Hepatocyte (in vitro differentiated cells): ENCODE results near the gene UMAD1. TPM values are rescaled to one million over a fixed set of nuclear protein-coding genes. Genes with fewer than 3 reads are reported as not detected.
A peak's percentile ranks its signal among the peaks of the same experiment; 100 is the strongest.
"Not testable (repeated sequence)": the region's sequence is repeated elsewhere in the genome, so short reads cannot be mapped to it uniquely, and the experiment has no call there.

Experiments used
- DNase-seq: peaks from one replicate; pipeline ENCODE4 v3.0.0-alpha.2; 2016; ENCODE audit warnings: low spot score
- H2AFZ ChIP-seq: fragments of 200-600 bp; sonication (generic); 2 replicates; pipeline ENCODE4 v1.6.0; 2016; ENCODE audit warnings: antibody characterized with exemption, mild to moderate bottlenecking
- H3K27ac ChIP-seq: fragments of 200-600 bp; sonication (generic); 2 replicates; pipeline ENCODE4 v1.5.1; 2016; ENCODE audit warnings: mild to moderate bottlenecking
- H3K27me3 ChIP-seq: fragments of 200-600 bp; sonication (generic); 2 replicates; pipeline ENCODE4 v1.6.1; 2016
- H3K36me3 ChIP-seq: fragments of 200-600 bp; sonication (generic); replicated peaks from 2 replicates; pipeline ENCODE4 v1.5.1; 2016; ENCODE audit warnings: low read depth; ENCODE audit not compliant: insufficient read depth
- H3K4me1 ChIP-seq: fragments of 200-600 bp; sonication (generic); 2 replicates; pipeline ENCODE4 v1.5.1; 2016; ENCODE audit warnings: mild to moderate bottlenecking, moderate library complexity; ENCODE audit not compliant: insufficient read depth
- H3K4me2 ChIP-seq: fragments of 200-600 bp; sonication (generic); 2 replicates; pipeline ENCODE4 v1.6.0; 2016
- H3K4me3 ChIP-seq: fragments of 200-600 bp; sonication (generic); 2 replicates; pipeline ENCODE4 v1.5.1; 2016; ENCODE audit warnings: mild to moderate bottlenecking
- H3K79me2 ChIP-seq: fragments of 200-600 bp; sonication (generic); 2 replicates; pipeline ENCODE4 v1.6.0; 2017; ENCODE audit warnings: mild to moderate bottlenecking
- H3K9me2 ChIP-seq: fragments of 200-600 bp; sonication (generic); replicated peaks from 2 replicates; pipeline ENCODE4 v1.6.0; 2017; ENCODE audit warnings: mild to moderate bottlenecking; ENCODE audit not compliant: insufficient read depth
- H3K9me3 ChIP-seq: fragments of 200-600 bp; sonication (generic); 2 replicates; pipeline ENCODE4 v1.5.1; 2016; ENCODE audit warnings: low read depth, mild to moderate bottlenecking
- H4K20me1 ChIP-seq: fragments of 200-600 bp; sonication (generic); 2 replicates; pipeline ENCODE4 v1.6.0; 2016; ENCODE audit warnings: mild to moderate bottlenecking; ENCODE audit not compliant: insufficient read depth, poor library complexity, severe bottlenecking
- EZH2 ChIP-seq: fragments of 200-600 bp; sonication (generic); IDR thresholded peaks from 2 replicates; pipeline ENCODE4 v1.6.1; 2016; ENCODE audit warnings: antibody characterized with exemption, mild to moderate bottlenecking, borderline replicate concordance
- EZH2phosphoT487 ChIP-seq: fragments of 200-600 bp; sonication (generic); IDR thresholded peaks from one replicate; pipeline ENCODE4 v1.6.1; 2018; ENCODE audit warnings: antibody characterized with exemption, mild to moderate bottlenecking, low read depth, moderate library complexity; ENCODE audit not compliant: unreplicated experiment, severe bottlenecking
- WGBS: methylation state at CpG from one replicate; pipeline ENCODE4 v1.1.6; 2016; ENCODE audit warnings: low lambda C conversion rate; ENCODE audit errors: missing lambda C conversion rate; 5-methylcytosine and 5-hydroxymethylcytosine counted together
- polyA plus RNA-seq: library from polyadenylated mRNA; unstranded; fragments of >200 nt; fragmentation: Nextera tagmentation; extraction: Ambion mirVana; gene quantifications from 2 replicates; pipeline ENCODE4 v1.2.1, GENCODE V29; 2016
- total RNA-seq: library from RNA; depleted of rRNA; stranded (reverse); fragments of >200 nt; gene quantifications from 2 replicates; pipeline ENCODE4 v1.2.3, GENCODE V29; 2014
- TF ChIP-seq, protein P1 (sequence below): fragments of 200-600 bp; sonication (generic); IDR thresholded peaks from 2 replicates; pipeline ENCODE4 v1.5.1; 2016; ENCODE audit warnings: antibody characterized with exemption, mild to moderate bottlenecking; ENCODE audit not compliant: poor library complexity

UMAD1 gene
- total and polyA plus RNA-seq, 2 experiments from 2014 or later, result 15.7 to 29.0 TPM

GRCh38 chr7:7652798-7653540 is 12.4 kb downstream of the UMAD1 start:
- Histone ChIP-seq H3K9me2 (no peaks in the 10 kb centered on the region), H4K20me1 (no peaks in the 10 kb centered on the region), H3K27ac (no peak overlapping the region), H3K4me2 (no peak overlapping the region), H3K79me2 (peaks cover 75% of the 10 kb centered on the region), H3K4me1 (no peaks in the 10 kb centered on the region), H3K27me3 (no peaks in the 10 kb centered on the region), H3K36me3 (no peaks in the 10 kb centered on the region), H2AFZ (no peak overlapping the region), H3K4me3 (no peak overlapping the region), H3K9me3 (no peaks in the 10 kb centered on the region)
- WGBS, result 92% methylated on average over 1 of the region's 1 CpG
- TF ChIP-seq, protein P1, sequence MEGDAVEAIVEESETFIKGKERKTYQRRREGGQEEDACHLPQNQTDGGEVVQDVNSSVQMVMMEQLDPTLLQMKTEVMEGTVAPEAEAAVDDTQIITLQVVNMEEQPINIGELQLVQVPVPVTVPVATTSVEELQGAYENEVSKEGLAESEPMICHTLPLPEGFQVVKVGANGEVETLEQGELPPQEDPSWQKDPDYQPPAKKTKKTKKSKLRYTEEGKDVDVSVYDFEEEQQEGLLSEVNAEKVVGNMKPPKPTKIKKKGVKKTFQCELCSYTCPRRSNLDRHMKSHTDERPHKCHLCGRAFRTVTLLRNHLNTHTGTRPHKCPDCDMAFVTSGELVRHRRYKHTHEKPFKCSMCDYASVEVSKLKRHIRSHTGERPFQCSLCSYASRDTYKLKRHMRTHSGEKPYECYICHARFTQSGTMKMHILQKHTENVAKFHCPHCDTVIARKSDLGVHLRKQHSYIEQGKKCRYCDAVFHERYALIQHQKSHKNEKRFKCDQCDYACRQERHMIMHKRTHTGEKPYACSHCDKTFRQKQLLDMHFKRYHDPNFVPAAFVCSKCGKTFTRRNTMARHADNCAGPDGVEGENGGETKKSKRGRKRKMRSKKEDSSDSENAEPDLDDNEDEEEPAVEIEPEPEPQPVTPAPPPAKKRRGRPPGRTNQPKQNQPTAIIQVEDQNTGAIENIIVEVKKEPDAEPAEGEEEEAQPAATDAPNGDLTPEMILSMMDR, result no peak
- TF ChIP-seq EZH2phosphoT487, result no peak
- no peak for TF ChIP-seq EZH2
- no peak for DNase-seq

- Histone ChIP-seq H3K4me1 (no peaks in the 10 kb centered on the region), H3K9me2 (no peaks in the 10 kb centered on the region), H3K36me3 (no peaks in the 10 kb centered on the region), H3K4me3 (no peak overlapping the region), H3K9me3 (no peaks in the 10 kb centered on the region), H4K20me1 (no peaks in the 10 kb centered on the region), H3K4me2 (no peak overlapping the region), H3K79me2 (peaks cover 71% of the 10 kb centered on the region), H2AFZ (no peak overlapping the region), H3K27ac (no peak overlapping the region), H3K27me3 (no peaks in the 10 kb centered on the region)
- TF ChIP-seq, protein P1, result peak; percentile 24
- TF ChIP-seq EZH2, result no peak
- DNase-seq, result peak; percentile 16
- WGBS, result 57% methylated on average over 3 of the region's 3 CpGs
These were observed 13.1 kb downstream of the UMAD1 start for GRCh38 chr7:7653593-7654187.

DNA sequence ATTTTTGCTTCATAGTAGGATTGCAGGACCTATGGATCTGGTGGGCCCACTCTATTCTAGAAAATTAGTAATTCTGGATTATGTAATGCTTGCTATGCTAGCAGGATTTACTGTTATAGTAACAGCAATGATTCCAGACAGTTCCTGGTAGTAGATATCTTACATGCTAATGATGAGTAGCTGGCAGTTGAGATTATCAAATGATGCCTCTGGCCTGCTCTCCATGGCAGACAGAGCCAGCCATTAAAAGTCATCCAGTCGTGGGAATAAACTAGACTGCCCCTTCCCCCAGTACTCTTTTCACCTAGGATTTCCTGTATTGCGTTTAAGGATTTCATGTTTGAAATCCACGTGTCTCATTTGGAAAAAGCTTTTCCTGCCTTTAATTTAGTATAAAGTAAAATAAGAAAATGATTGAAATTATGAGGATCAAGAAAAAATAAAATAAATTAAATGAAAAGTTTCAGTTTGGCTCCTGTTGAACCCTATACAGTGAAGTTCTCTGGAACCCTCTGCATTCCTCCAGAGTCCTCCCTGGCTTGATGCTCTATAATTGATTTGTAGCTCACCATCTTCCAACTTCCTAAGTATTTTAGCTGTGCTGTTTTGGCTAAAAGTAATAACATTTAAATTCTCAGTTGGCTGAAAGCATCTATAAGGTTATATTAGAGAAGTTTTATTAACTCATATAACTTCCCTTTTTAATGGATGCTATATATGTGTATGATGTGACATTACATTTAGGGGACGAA is 14.6 kb downstream of the UMAD1 start:
- TF ChIP-seq EZH2 (no peak), EZH2phosphoT487 (no peak)
- TF ChIP-seq, protein P1, result no peak
- no peaks in the 10 kb centered on the region for H3K4me1 ChIP-seq
- no peaks in the 10 kb centered on the region for H3K27me3 ChIP-seq
- H3K27ac ChIP-seq, result no peak overlapping the region
- H4K20me1 ChIP-seq, result no peaks in the 10 kb centered on the region
- peaks cover 69% of the 10 kb centered on the region for H3K79me2 ChIP-seq
- 66% methylated on average over 4 of the region's 4 CpGs for WGBS
- DNase-seq, result no peak
- no peak overlapping the region for H3K4me3 ChIP-seq
- H3K9me2 ChIP-seq, result no peaks in the 10 kb centered on the region
- no peak overlapping the region for H3K4me2 ChIP-seq
- H3K36me3 ChIP-seq, result no peaks in the 10 kb centered on the region
- no peak overlapping the region for H2AFZ ChIP-seq
- H3K9me3 ChIP-seq, result no peaks in the 10 kb centered on the region

- H3K27ac ChIP-seq, H3K4me1 ChIP-seq, DNase-seq, H3K9me3 ChIP-seq, H3K36me3 ChIP-seq, H2AFZ ChIP-seq, H3K9me2 ChIP-seq, H3K27me3 ChIP-seq, H3K4me3 ChIP-seq, H3K4me2 ChIP-seq, H4K20me1 ChIP-seq: not testable (repeated sequence)
- peaks cover 73% of the 10 kb centered on the region for H3K79me2 ChIP-seq
- 98% methylated on average over 3 of the region's 3 CpGs for WGBS
These were observed 15.9 kb downstream of the UMAD1 start for GRCh38 chr7:7656459-7656858.
